Renal cortex interstitium (tissue), 11 donors: ENCODE measurements around the gene CAMSAP2. TPM values are rescaled to one million over a fixed set of nuclear protein-coding genes. Genes with fewer than 3 reads are reported as not detected.

Experiments used
- DNase-seq, 11 donors: peaks; one replicate each; pipeline ENCODE4 v3.0.0-alpha.2; 2013; ENCODE audit warnings: low read depth in 9 of 11, low spot score in 4 of 11; ENCODE audit errors: extremely low read depth in 1 of 11
- polyA plus RNA-seq, 3 donors: library from polyadenylated mRNA; unstranded; fragments of 120-200 nt; gene quantifications; one replicate each; pipeline ENCODE4 v1.2.1, GENCODE V29; 2013; ENCODE audit not compliant: insufficient read length in 3 of 3

CAMSAP2 gene
- polyA plus RNA-seq, 3 donors = 35.8 to 41.0 (median 36.0) TPM

DNA sequence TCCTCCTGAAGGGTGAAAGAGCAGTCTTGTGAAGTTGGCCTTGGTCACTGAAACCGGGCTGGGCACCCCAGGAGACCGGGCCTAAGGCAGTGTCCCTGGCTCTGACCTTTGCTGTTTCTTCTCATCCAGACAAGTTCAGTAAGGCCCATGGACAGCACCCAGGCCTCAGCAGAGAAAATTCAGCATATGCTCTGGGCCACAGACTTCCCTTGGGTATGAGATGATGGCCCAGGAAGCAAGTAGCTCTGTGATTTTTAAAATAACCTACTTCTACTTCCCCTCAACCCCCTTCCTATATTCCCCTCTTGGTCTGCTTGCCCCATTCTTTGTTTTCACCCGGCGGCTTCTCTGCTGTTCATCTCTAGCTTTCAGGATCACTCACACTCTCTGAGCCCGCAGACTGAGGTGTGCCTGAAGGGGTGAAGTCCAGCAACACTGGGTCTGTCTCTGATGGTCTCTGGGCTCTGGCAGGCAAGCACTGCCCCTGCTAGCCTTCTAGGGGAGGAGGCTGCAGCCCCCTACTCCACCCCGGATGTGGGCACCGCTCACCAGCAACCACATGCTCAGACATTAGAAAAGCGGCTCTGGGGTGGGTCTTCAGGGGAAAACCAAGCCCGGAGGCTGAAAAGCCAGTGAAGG, 131.2 kb downstream of the CAMSAP2 start:
- no peak for DNase-seq

- no peak for DNase-seq
Measured at GRCh38 chr1:200872446-200873115, 133.9 kb downstream of the CAMSAP2 start, which contains the start of gene GPR25. Gene GPR25, plus strand, starts transcription at chr1:200872981. Its CDS starts 57 bp downstream, at chr1:200873038.

DNA sequence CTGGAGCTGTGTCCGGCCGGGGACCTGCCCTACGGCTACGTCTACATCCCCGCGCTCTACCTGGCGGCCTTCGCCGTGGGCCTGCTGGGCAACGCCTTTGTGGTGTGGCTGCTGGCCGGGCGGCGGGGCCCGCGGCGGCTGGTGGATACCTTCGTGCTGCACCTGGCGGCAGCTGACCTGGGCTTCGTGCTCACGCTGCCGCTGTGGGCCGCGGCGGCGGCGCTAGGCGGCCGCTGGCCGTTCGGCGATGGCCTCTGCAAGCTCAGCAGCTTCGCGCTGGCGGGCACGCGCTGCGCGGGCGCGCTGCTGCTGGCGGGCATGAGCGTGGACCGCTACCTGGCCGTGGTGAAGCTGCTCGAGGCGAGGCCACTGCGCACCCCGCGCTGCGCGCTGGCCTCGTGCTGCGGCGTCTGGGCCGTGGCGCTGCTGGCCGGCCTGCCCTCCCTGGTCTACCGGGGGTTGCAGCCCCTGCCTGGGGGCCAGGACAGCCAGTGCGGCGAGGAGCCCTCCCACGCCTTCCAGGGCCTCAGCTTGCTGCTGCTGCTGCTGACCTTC, 134.5 kb downstream of the CAMSAP2 start:
- DNase-seq = peak in 1 of 11 donors; percentile 49

- no peak for DNase-seq
Measured at GRCh38 chr1:200873671-200874397, 135.1 kb downstream of the CAMSAP2 start.

DNA sequence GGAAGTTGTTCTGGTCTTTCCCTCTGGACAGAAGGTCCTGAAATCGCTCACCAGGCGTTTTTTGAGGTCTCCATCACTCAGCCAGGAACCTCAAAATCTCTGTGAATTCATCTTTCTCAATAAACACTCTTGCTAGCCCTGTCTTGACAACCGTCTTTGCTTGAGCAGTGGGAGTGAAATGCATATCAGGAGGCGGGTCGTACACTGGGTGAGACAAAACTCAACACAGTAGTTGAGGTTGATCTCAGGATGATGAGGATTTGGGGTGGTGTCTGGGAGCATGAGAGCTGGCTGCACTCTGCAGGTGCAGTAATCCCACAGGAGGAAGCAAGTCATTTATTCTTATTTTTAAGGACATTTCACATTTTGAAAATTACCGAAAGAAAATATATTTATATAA, 136.0 kb downstream of the CAMSAP2 start:
- DNase-seq = no peak

GRCh38 chr1:200875416-200875815, 136.7 kb downstream of the CAMSAP2 start:
- no peak for DNase-seq

DNA sequence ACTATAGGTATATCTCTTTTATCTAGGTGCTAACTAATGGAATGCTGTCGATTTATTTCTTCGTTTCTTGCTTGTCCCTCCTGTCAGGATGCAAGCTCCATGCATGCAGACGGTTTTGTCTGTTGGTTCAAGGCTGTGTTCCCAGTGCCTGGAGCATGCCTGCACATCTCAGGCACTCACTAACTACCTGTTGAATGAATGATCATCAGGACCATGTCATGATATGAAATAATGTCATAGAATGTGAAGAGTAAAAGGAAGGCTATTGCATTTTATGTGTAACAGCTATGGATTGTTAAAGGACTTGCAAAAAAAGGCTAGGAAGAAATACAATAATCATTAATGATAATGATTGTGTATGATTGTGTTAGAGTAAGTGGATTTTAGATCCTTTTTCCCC, 138.3 kb downstream of the CAMSAP2 start:
- no peak for DNase-seq

- no peak for DNase-seq
Measured at GRCh38 chr1:200877839-200878551, 139.3 kb downstream of the CAMSAP2 start.

GRCh38 chr1:200880212-200880611, 141.5 kb downstream of the CAMSAP2 start:
- DNase-seq = no peak

DNA sequence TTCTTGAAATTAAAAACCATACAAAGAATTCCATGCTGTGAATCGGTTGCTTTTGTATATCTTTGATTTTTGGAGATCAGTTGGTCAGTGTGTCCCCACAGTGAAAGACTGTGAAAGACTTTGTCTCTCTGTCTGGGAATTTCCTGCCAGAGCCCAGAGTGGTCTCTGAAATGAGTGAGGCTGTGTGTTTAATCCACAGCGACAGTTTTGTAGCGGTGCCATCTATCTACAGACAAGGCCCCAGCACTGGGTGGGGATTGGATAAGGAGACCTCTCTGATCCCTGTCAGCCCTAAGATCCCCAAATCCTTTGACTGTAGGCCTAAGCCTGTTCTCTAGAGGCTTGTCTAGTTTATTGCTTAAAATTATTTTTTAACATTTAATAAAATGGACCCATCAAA, 144.4 kb downstream of the CAMSAP2 start:
- no peak for DNase-seq

DNA sequence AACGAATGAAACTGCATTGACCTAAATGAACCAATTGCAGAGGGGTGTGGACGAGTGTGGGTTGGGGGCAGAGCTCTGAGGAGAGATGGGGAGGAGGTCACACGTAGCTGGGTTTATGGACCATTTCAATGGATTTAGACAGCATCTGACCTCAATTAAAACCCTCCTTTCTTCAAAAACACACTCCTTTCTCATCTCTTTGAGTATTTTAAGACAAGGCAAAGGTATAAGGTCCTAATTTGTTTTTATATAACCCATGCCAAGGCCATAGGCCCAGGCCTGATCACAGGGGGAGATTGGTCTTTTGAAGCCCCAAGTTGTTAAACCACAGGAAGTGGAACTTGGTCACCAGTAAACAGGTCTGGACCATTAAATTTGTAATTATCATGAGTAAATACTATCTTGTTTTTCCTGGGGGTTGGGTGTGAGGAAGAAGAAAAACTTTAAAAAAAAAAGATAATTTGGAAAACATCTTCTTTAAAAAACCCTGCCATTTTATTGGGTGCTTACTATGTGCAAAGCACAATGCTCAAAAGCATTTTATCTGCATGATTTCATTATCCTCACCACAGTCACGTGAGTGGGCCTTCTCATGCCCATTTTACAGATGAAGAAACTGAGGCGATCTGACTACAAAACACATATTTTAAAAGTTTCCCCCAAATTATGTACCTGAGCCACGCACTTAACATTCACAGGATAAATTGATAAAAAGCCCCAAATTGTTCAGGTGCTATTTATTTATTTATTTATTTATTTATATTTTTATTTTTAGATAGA, 147.1 kb downstream of the CAMSAP2 start:
- DNase-seq = no peak

- DNase-seq = no peak
Measured at GRCh38 chr1:200886594-200886993, 147.9 kb downstream of the CAMSAP2 start.

DNA sequence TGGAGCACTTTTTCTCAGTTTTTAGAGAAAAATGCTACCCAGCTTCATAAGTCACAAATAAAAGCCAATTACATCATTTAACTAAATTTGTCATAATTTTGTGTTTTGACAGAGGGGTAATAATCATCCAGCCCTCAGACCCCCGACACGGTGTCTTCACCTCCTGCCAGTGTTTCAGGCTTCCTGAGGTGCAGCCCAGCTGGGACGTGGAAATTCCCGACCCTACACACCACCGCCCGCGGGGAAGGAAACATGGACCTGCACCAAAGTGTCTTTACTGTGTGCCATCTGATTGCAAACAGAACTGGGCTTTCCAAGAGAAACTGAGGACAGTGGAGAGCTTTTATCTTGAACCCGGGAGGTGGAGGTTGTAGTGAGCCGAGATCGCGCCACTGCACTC, 148.3 kb downstream of the CAMSAP2 start:
- DNase-seq = no peak

DNA sequence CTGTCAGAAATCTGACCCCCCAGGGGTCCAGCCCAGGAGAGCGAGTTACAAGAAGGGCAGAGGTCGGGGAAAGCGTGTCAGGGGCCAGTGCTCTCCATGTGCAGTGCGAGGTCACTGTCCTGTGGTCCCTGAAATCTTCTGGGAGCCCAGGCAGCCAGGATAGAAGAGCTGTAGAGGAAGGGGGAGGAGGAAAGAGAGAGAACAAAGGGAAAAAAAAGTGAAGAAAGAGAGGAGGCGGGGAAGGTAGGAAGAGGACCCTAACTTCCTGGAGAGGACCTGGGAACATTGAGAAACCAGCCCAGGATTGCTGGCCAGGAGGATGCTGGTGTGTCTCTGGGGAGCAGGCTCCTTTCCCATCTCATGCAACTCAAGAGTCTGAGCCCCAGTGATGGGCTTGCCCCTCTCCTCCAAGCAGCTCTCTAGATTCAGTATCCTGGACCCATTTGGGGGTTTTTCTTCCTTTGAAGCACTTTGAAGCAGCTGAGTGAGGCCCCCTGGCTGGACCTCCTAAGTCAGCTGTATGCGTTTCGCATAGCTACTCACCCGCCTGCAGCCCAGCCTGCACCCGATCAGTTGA, 149.2 kb downstream of the CAMSAP2 start:
- DNase-seq = no peak

DNA sequence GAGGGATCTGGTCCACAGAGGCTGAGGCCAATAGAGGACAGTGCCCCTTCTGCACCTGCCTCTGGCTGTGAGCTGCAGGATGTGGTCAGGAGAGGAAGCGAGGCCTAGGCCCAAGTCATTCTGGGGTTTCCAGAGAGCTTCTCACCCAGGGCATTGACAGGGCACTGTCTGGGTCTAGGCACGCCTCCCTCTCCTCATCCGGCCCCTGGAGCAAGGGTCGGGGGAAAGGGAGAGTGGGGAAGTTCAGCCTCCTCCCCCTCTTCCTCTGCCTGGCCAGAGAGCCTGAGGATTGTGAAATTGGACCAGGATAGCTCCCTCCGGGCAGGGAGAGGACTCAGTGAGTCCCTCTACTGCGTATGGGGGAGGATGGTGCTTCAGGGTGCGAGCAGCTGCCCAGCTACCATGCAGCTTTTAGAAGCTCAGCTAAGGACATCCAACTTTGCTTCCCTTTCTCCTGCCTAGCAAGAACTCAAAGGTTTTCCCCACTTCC, 149.7 kb downstream of the CAMSAP2 start:
- no peak for DNase-seq

DNA sequence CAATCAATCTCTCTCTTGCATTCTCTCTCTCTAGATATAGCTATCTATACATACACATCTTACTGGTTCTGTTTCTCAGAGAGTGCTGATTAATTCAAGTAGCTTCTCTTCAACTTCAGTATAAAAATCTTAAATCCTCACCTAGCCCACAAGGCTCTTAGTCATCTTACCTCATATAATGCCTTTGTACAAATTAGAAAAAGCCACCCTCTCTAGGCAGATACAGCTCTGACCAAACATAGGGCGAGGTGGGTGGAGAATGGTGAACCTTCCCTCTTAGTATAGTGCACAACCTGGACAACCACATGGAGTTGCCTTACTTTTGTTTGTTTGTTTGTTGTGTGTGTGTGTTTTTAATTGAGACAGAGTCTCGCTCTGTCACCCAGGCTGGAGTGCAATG, 150.9 kb downstream of the CAMSAP2 start:
- DNase-seq = no peak

DNA sequence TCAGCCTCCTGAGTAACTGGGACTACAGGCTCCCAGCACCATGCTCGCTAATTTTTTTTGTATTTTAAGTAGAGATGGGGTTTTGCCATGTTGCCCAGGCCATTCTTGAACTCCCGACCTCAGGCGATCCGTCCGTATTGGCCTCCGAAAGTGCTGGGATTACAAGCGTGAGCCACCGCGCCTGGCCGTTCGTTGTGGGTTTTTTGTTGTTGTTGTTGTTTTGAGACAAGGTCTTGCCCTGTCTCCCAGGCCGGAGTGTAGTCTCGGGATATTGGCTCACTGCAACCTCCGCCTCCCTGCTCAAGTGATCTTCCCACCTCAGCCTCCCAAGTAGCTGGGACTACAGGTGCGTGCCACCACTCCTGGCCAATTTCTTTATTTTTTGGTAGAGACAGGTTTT, 151.3 kb downstream of the CAMSAP2 start:
- no peak for DNase-seq
